CD14-positive monocyte (primary cell): ENCODE results near the gene CPED1. TPM values are rescaled to one million over a fixed set of nuclear protein-coding genes. Genes with fewer than 3 reads are reported as not detected.

Experiments
- DNase-seq, 3 donors: peaks; one replicate each; pipeline ENCODE4 v3.0.0-alpha.2; 2011 to 2022
- H2AFZ ChIP-seq: 2 replicates; pipeline ENCODE4 v1.6.0; 2012; ENCODE audit warnings: mild to moderate bottlenecking, low read depth, low read length, inconsistent platforms; ENCODE audit not compliant: insufficient read depth, poor library complexity, severe bottlenecking
- H3K27ac ChIP-seq, 2 donors: 1 replicate in 1 of 2; 2 replicates in 1 of 2; pipeline ENCODE4 v1.5.1; 2012 to 2013; ENCODE audit warnings: low read length in 2 of 2, control low read depth in 1 of 2, inconsistent platforms in 1 of 2, low read depth in 1 of 2, mild to moderate bottlenecking in 1 of 2
- H3K27me3 ChIP-seq, 2 donors: one replicate each; pipeline versions ENCODE4 v1.6.0 to v1.6.1; 2011 to 2013; ENCODE audit warnings: low read length in 2 of 2; ENCODE audit not compliant: control insufficient read depth in 2 of 2, insufficient read depth in 2 of 2
- H3K36me3 ChIP-seq, 2 donors: replicated peaks in 1 of 2; 1 replicate in 1 of 2; 2 replicates in 1 of 2; pipeline versions ENCODE4 v1.5.1 to v1.6.1; 2012 to 2013; ENCODE audit warnings: low read length in 2 of 2, control low read depth in 1 of 2, inconsistent platforms in 1 of 2, mild to moderate bottlenecking in 1 of 2; ENCODE audit not compliant: insufficient read depth in 2 of 2, control insufficient read depth in 1 of 2
- H3K4me1 ChIP-seq, 2 donors: 1 replicate in 1 of 2; 2 replicates in 1 of 2; pipeline versions ENCODE4 v1.5.1 to v1.6.1; 2012 to 2013; ENCODE audit warnings: low read length in 2 of 2, control low read depth in 1 of 2, inconsistent platforms in 1 of 2, mild to moderate bottlenecking in 1 of 2, moderate library complexity in 1 of 2; ENCODE audit not compliant: insufficient read depth in 2 of 2, control insufficient read depth in 1 of 2
- H3K4me2 ChIP-seq: replicated peaks from 2 replicates; pipeline ENCODE3; 2012; ENCODE audit warnings: low read length, moderate library complexity, mild to moderate bottlenecking; ENCODE audit not compliant: poor library complexity, severe bottlenecking; ENCODE audit errors: extremely low read depth
- H3K4me3 ChIP-seq, 3 experiments: fragments of 200-600 bp in 1 of 3; sonication (generic) in 1 of 3; replicated peaks in 1 of 3; 1 replicate in 2 of 3; 2 replicates in 1 of 3; pipeline ENCODE4 v1.5.1; 2011 to 2013; ENCODE audit warnings: low read length in 3 of 3, mild to moderate bottlenecking in 3 of 3, control low read depth in 2 of 3, low read depth in 2 of 3, inconsistent platforms in 1 of 3, moderate library complexity in 1 of 3
- H3K79me2 ChIP-seq: 2 replicates; pipeline ENCODE4 v1.6.0; 2012; ENCODE audit warnings: mild to moderate bottlenecking, control low read depth, inconsistent platforms, low read length, moderate library complexity; ENCODE audit not compliant: insufficient read depth
- H3K9ac ChIP-seq: 2 replicates; pipeline ENCODE4 v1.6.0; 2017; ENCODE audit warnings: low read length, mild to moderate bottlenecking; ENCODE audit not compliant: insufficient read depth, poor library complexity, severe bottlenecking
- H3K9me3 ChIP-seq, 2 donors: replicated peaks in 1 of 2; 1 replicate in 1 of 2; 2 replicates in 1 of 2; pipeline versions ENCODE4 v1.5.1 to v1.6.1; 2012 to 2013; ENCODE audit warnings: low read length in 2 of 2, control low read depth in 1 of 2; ENCODE audit not compliant: control insufficient read depth in 1 of 2, insufficient read depth in 1 of 2
- H4K20me1 ChIP-seq: 2 replicates; pipeline ENCODE4 v1.6.0; 2012; ENCODE audit warnings: mild to moderate bottlenecking, low read length, control low read depth, moderate library complexity; ENCODE audit not compliant: insufficient read depth
- H3K27ac Mint-ChIP-seq, 7 donors: one replicate each; pipeline ENCODE4 v1.8.0; 2020; ENCODE audit warnings: mild to moderate bottlenecking in 7 of 7, mixed read lengths in 7 of 7, moderate library complexity in 6 of 7, inconsistent platforms in 2 of 7
- H3K27me3 Mint-ChIP-seq, 3 donors: one replicate each; pipeline ENCODE4 v1.8.0; 2021 to 2022; ENCODE audit warnings: low read depth in 3 of 3, mild to moderate bottlenecking in 3 of 3, mixed read lengths in 3 of 3, moderate library complexity in 3 of 3, inconsistent platforms in 1 of 3
- H3K36me3 Mint-ChIP-seq, 2 donors: one replicate each; pipeline ENCODE4 v1.8.0; 2020; ENCODE audit warnings: mixed read lengths in 2 of 2, inconsistent platforms in 1 of 2, mild to moderate bottlenecking in 1 of 2
- H3K4me1 Mint-ChIP-seq: one replicate; pipeline ENCODE4 v1.8.0; 2020; ENCODE audit warnings: mild to moderate bottlenecking, mixed read lengths
- H3K4me3 Mint-ChIP-seq, 2 donors: one replicate each; pipeline ENCODE4 v1.8.0; 2020; ENCODE audit warnings: mild to moderate bottlenecking in 2 of 2, mixed read lengths in 2 of 2, moderate library complexity in 1 of 2
- H3K9me3 Mint-ChIP-seq, 7 donors: one replicate each; pipeline ENCODE4 v1.8.0; 2020 to 2022; ENCODE audit warnings: mixed read lengths in 7 of 7, mild to moderate bottlenecking in 6 of 7, moderate library complexity in 6 of 7, inconsistent platforms in 2 of 7
- WGBS: methylation state at CpG from one replicate; pipeline ENCODE4 v1.1.5; 2013; ENCODE audit warnings: missing lambda C conversion rate; ENCODE audit not compliant: insufficient coverage; 5-methylcytosine and 5-hydroxymethylcytosine counted together
- intact Hi-C, 2 donors: fragments of 100-400 bp; cut with micrococcal nuclease; formaldehyde crosslinking; loops; one replicate each; pipeline versions ENCODE4 v1.15.0 to v1.15.1; 2023
- polyA plus RNA-seq, 3 donors: library from polyadenylated mRNA; depleted of rRNA in 1 of 3; unstranded in 2 of 3; stranded (reverse) in 1 of 3; fragments of 300-500 nt in 2 of 3; fragments of >200 nt in 1 of 3; fragmentation: Illumina TruSeq in 2 of 3; gene quantifications; 1 replicate in 2 of 3; 2 replicates in 1 of 3; pipeline ENCODE4 v1.2.3, GENCODE V29; 2012 to 2021
- TF ChIP-seq, protein P1 (sequence below): fragments of 200-600 bp; IDR thresholded peaks from one replicate; pipeline ENCODE4 v1.8.0; 2022; ENCODE audit warnings: antibody characterized with exemption, mild to moderate bottlenecking

The CPED1 gene
- polyA plus RNA-seq, 3 donors, result 9.8 to 30.0 (median 20.4) TPM

DNA sequence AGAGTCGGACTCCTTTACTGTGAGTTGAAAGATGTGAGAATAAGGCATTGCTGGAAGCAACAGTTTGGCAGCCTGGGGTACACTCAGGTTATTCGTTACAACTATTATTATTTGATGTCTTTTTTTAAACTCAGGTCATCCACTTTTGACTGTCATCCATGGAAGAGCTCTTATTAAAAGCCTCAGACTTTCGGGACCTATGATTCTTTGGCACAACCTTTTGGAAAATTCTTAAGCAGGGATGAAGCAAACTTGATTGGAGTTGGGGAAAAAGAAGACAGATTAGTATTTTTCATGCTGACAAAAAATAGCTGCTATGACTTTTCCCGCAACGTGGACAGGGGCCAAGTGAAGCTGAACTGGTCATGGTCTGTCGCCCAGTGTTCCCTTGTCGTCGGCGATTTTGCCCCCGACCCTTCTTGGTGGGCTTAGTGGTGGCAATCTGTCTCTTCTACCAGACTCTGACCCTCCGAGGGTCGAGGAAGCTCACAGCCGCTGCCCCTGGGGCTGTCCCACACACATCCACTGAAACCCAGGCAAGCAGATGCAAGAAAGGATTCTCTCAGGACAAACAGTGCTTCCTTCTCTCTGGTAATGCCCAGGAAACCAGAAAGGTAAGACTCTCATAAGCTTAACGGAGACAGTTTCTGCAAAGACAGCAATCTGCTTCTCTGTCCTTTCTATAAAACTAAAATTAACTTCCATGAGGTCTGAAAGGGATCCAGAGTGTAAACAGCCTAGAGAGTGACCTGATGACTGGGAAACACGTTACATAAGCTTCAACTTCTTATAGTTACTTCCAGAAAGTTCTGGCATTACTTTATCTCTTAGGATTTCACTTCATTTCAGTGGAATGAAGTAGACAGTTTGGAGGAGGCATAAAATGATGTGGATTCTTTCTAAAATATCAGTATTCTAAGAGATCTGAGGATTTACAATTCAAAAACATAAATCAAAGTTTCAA, 1.0 kb downstream of the CPED1 start:
- Mint-ChIP-seq H3K4me1 (peaks cover 59% of the 10 kb centered on the region), H3K27ac (peak overlapping the region in 6 of 7 donors; percentile 27 to 91 (median 74)), H3K27me3 (peaks cover 1 to 15% (median 2%) of the 10 kb centered on the region in 3 donors), H3K9me3 (no peaks in the 10 kb centered on the region), H3K36me3 (peaks cover 0 to 2% of the 10 kb centered on the region in 2 donors), H3K4me3 (peak overlapping the region; percentile 81 to 94)
- Histone ChIP-seq H3K36me3 (no peaks in the 10 kb centered on the region), H4K20me1 (no peaks in the 10 kb centered on the region), H2AFZ (peak overlapping the region; percentile 78), H3K4me1 (peaks cover 27 to 64% of the 10 kb centered on the region in 2 donors), H3K9ac (peak overlapping the region; percentile 38), H3K4me2 (peak overlapping the region; percentile 87), H3K4me3 (peak overlapping the region; percentile 43 to 88 (median 83)), H3K27ac (peak overlapping the region in 1 of 2 donors; percentile 60), H3K9me3 (no peaks in the 10 kb centered on the region), H3K27me3 (no peaks in the 10 kb centered on the region), H3K79me2 (no peaks in the 10 kb centered on the region)
- DNase-seq, result peak in 1 of 3 donors; percentile 4
- WGBS, result 18% methylated on average over 12 of the region's 15 CpGs
- TF ChIP-seq, protein P1, sequence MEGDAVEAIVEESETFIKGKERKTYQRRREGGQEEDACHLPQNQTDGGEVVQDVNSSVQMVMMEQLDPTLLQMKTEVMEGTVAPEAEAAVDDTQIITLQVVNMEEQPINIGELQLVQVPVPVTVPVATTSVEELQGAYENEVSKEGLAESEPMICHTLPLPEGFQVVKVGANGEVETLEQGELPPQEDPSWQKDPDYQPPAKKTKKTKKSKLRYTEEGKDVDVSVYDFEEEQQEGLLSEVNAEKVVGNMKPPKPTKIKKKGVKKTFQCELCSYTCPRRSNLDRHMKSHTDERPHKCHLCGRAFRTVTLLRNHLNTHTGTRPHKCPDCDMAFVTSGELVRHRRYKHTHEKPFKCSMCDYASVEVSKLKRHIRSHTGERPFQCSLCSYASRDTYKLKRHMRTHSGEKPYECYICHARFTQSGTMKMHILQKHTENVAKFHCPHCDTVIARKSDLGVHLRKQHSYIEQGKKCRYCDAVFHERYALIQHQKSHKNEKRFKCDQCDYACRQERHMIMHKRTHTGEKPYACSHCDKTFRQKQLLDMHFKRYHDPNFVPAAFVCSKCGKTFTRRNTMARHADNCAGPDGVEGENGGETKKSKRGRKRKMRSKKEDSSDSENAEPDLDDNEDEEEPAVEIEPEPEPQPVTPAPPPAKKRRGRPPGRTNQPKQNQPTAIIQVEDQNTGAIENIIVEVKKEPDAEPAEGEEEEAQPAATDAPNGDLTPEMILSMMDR, result no peak
- intact Hi-C loops, result loop anchor here (2.0 to 10.0 kb wide), 5 partner anchors 33 to 118 kb away; no protein-coding TSS in a partner anchor

GRCh38 chr7:120990468-120991118, 2.1 kb downstream of the CPED1 start:
- Histone ChIP-seq H3K9ac (no peak overlapping the region), H2AFZ (no peak overlapping the region), H4K20me1 (no peaks in the 10 kb centered on the region), H3K79me2 (no peaks in the 10 kb centered on the region), H3K27me3 (no peaks in the 10 kb centered on the region), H3K4me2 (peak overlapping the region; percentile 87), H3K27ac (no peak overlapping the region), H3K4me1 (peaks cover 37 to 74% of the 10 kb centered on the region in 2 donors), H3K4me3 (peak overlapping the region in 2 of 3 experiments; percentile 13 to 83), H3K36me3 (no peaks in the 10 kb centered on the region), H3K9me3 (no peaks in the 10 kb centered on the region)
- TF ChIP-seq, protein P1, result no peak
- H3K4me3 Mint-ChIP-seq, result peak overlapping the region in 1 of 2 donors; percentile 73
- H3K4me1 Mint-ChIP-seq, result peaks cover 69% of the 10 kb centered on the region
- peaks cover 0 to 2% of the 10 kb centered on the region in 2 donors for H3K36me3 Mint-ChIP-seq
- H3K9me3 Mint-ChIP-seq, result peaks cover 0 to 2% (median 0%) of the 10 kb centered on the region in 7 donors
- DNase-seq, result no peak
- no CpG with 5 or more reads among the region's 6 CpGs for WGBS
- peaks cover 2 to 15% (median 3%) of the 10 kb centered on the region in 3 donors for H3K27me3 Mint-ChIP-seq
- intact Hi-C loops, result no loop called here
- no peak overlapping the region for H3K27ac Mint-ChIP-seq
